Measurements from ENCODE around the gene CCR9.
"Not testable (repeated sequence)": the region's sequence is repeated elsewhere in the genome, so short reads cannot be mapped to it uniquely, and the experiment has no call there.

CCR9 gene, protein sequence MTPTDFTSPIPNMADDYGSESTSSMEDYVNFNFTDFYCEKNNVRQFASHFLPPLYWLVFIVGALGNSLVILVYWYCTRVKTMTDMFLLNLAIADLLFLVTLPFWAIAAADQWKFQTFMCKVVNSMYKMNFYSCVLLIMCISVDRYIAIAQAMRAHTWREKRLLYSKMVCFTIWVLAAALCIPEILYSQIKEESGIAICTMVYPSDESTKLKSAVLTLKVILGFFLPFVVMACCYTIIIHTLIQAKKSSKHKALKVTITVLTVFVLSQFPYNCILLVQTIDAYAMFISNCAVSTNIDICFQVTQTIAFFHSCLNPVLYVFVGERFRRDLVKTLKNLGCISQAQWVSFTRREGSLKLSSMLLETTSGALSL

DNA sequence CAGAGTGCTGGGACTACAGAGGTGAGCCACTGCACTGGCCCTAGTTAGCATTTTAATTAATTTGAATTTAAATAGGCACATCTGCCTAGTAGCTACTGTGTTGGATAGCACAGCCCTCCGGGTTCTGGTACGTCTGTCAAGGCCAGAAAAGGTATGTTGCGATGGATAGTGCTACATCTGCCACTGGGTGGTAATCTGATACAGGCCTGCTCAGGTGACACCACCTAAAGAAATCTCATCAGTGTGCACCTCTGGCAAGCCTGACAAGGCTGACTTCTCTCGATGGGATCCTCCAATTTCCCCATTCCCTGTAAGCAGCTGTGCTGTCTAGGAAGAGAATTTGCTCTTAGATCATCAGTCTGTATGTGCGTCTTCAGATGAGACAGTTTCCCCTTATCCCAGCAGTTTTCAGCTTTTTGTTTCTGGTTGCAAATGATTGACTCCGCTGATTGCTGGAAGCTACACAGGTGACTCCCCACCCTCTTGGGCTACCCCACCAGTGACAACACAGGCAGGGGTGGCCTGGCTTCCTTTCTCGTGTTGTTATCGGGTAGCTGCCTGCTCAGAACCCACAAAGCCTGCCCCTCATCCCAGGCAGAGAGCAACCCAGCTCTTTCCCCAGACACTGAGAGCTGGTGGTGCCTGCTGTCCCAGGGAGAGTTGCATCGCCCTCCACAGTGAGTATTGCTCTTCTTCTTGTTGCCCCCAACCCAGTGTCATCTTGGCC lies at the start of gene CCR9:
TSS of gene CCR9 (plus strand) at position 565 of the 727 bp plus-strand sequence. CDS start 8,391 bp downstream, outside the sequence.
- no peak for DNase-seq

DNA sequence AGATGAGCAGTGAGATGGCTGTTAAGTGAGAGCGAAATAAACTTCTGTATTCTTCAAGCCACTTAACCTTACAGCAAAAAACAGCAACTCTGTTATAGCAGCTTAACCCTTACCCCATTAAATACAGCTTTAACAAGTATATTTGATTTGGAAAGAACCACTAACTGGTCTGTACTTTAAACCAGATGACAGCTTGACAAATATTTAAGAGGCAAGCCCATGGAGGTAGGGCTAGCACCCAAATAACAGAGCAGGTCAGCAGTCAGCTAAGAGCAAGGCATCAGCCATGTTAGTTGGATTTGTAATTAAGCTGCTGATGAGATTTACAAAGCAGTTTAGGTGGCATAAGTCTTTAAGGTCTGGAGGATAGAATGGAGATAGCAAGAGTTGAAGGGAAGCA lies 47.9 kb upstream of the CCR9 start:
- no peak for DNase-seq

DNA sequence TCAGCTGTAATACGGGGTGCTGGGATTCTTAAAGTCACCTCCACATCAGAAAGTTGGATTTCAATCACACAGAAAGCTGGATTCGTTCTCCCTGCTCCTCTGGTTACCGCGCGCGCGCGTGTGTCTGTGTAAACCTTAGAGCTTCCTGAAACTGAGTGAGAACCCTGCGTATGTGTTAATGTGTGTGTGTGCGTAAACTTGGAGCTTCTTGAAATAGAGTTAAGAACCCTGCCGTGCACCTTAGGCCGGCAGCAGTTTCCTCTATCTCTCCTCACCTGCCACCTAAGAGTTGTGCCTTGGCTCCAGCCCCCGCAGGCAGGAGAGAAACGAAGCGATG lies 45.0 kb upstream of the CCR9 start:
- peak; percentile 16 for DNase-seq

DNA sequence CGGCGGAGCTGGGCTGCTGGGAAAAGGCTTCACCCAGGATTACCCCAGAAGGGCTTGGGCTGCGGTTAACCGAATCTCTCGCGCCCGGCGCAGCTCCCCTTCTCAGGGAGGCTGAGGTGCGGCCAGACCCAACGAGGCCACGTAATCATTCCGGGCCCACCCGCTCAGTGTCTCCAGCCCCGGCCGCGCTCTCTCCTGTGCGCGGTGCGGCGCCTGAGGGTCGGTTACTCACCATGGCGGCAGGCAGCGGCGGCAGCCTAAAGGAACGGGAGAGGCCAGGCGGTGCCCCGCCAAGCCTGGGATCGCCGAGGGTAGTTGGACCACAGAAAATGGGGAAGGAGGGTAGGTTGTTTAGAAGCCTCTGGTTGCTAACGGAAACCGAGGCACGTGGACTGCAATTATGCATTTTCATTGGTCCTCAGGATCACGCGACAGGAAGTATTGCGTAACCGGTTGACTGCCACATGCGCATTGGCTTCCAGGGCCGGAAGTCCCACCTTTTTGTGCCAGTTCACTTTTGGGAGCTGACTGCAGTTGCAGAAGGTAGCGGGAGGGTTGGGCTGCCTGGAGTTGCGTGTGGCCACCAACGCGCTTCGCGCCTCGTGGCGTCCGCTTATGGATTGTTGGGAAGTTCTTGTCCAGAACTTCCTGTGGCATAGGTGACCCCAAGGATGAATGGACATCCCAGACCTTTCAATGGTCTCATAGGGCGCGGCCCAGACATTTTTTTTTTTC lies 44.4 kb upstream of the CCR9 start, which contains the start of gene LZTFL1:
TSS of gene LZTFL1 (minus strand) at position 363 of the 735 bp plus-strand sequence. CDS start at position 235, 128 bp downstream.
- DNase-seq, result peak; percentile 97

DNA sequence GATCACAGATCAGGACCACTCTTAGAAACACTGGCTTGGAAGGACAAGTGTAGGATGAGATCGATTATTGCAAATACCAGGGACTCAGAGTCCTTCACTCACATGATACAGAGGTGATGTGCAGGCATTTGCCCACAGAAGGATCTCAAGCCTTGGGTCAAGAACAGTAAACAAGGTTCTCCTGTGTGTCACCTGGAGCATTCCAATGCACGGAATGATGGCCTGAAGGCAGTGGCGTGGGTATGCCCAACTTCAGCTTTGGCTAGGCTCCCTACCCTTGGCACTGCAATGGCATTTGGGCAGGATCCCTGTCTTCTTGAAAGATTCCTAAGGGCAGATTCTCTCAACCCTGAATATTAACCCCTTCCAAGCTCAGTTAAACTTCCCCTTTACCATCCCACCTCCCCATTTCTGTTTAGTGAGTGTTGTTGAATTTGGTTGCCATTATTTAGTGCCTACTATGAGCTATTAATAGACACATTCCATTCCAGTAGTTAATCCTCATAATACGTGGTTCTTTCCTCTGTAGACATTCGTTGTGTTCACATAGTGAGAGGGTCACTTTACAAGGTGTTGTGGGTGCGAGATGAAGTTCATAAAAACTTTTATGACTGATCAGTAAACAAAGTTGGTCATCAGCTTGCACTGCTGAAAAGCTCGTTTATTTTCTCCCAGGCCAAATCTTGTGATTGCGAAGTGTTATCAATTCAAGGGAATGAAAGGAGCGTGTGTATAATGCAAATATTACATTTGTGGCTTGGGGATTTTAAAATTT lies 43.3 kb upstream of the CCR9 start:
- no peak for DNase-seq

DNA sequence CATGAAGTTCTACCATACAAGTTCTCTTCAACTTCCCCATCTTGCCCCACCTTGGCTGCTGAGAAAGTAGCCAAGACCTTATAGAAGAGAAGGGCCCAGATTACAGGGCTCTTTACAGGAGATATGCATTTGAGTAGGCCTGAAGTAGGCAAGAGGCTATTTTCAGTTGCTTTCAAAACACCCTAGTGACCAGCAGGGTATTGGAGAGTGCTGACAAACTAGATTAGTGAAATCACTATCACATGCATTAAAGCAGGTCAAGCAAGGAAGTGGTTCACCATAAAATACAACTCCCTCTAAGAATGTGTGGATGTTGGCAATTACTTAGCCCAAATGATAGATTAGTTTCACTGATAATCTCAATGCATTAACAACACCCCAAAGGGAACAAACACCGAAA lies 41.7 kb upstream of the CCR9 start:
- no peak for DNase-seq

DNA sequence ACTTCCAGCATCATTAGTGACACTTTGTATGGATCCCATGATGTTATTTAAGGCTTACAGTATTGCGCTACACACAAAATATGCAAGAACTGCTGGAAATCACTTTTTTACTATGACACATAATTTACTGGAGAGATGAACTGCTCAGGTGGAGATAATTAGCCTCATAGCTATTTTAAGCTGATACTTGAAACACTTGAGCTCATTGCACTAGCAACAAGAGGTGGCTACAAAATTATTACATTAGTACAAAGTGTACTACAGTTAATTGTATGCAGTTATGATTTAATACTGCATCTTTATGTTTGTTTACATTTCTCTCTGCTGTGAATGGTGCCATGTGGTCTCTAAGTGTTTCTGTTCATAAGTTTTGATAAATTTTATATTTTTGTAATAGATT lies 38.0 kb upstream of the CCR9 start:
- DNase-seq, result no peak

DNA sequence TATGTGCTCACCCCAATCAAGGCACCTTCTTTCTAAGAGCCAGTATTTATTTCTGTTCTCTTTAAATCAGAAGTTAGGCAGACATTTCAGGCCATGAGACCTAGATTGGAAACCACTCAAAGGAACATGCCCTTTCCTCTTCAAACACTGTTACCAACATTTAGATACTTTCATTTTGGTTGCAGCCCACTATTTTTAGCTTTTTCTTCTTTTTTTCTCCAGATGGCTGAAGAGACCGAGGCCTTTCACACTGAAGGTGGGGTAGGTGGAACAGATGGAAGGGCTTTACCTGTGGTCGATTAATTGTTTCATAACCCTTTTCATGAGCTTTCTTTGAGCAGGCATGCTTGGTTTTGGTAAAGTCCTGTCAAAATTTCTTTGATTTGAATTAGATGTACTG lies 33.5 kb upstream of the CCR9 start:
- DNase-seq, result no peak

DNA sequence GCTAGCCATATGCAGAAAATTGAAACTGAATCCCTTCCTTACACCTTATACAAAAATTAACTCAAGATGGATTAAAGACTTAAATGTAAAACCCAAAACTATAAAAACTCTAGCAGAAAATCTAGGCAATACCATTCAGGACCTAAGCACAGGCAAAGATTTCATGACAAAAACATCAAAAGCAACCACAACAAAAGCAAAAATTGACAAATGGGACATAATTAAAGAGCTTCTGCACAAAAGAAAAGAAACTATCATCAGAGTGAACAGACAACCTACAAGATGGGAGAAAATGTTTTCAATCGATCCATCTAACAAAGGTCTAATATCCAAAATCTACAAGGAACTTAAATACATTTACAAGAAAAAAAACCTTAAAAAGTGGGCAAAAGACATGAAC lies 30.0 kb upstream of the CCR9 start:
- not testable (repeated sequence) for DNase-seq

DNA sequence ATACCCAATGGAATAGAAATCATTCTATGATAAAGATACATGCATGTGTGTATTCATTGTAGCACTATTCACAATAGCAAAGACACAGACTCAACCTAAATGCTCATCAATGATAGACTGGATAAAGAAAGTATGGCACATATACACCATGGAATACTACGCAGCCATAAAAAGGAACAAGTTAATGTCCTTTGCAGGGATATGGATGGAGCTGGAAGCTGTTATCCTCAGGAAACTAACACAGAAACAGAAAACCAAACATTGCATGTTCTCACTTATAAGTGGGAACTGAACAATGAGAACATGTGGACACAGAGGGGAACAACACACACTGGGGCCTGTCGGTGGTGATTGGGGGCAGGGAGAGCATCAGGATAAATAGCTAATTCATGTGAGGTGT lies 29.3 kb upstream of the CCR9 start:
- DNase-seq, result not testable (repeated sequence)

DNA sequence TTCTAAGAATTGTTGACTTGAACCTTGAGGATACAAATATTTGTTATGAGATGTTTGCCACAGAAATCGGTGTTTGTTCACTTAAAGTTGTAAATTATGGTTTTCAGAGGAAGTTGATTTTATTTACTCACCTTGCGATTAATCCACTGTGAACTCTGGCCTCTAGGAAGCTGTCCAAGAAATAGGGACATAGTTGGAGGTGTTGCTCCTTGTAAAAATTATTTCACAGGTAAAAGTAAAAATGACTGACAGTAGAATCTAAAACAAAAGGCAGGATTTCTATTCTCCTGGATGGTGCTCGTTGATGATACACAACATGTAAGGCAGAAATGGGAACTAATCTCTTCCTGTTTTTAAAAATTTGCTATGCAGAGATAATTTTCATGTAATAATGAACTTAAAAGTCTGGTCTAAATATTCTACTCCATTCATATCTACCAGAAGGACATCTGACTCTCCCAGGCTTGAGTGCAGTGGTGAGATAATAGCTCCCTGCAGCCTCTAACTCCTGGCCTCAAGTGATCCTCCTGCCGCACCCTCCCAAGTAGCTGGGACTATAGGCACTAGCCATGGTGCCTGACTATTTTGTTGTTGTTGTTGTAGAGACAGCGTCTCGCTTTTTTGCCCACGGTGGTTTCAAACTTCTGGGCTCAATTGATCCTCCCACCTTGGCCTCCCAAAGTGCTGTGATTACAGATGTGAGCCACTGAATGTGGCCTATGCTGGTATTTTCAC lies 27.4 kb upstream of the CCR9 start:
- no peak for DNase-seq

DNA sequence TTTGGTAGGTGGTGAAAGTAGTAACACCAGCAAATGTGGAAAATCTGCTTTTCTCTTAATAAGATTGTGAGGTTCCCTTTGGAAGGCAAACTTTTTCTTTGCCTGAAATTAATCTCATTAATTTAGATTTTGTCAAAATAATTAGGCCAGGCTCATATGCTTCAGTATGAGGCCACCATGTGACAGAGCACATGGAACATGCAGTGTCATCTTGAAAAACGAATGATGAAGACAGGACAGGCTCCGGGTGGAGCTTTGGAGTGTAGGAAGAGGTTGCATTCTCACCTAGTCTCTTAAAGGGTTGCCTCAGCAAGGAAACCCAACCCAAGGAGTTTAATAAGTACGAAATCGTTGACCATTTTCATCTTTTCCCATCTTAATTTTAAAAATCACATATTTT lies 25.9 kb upstream of the CCR9 start:
- DNase-seq, result no peak

DNA sequence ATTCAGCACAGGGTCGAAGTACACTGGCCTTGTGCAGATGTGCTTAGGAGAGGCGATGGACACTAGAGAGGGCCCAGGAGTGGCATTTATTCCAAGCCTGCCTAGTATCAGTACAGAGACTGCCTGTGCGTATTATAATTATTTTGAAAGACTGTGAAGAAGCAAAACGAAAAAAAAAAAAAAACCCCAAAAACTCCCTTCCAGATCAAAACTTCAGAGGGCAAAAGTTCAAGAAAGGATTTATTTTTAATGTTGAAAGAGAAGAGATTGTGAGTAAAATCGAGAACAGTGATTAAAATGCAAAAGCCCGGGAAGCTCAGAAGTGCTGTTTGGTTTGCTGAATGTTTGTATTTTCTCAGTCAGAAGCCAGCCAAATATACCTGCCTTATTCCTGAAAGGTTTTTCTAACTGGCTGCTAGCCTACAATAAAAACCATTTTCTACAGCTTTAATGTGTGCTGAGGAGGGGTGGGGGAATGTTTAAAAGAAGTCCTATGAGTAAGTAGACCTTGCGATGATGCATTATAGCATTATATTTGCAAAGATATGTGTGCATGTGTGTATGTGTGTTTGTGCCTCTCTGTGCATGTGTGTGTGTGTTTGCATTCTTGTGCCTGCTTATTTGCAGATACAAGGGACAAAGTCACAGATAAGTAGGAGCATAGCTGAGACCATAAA lies 25.2 kb upstream of the CCR9 start:
- DNase-seq, result no peak

DNA sequence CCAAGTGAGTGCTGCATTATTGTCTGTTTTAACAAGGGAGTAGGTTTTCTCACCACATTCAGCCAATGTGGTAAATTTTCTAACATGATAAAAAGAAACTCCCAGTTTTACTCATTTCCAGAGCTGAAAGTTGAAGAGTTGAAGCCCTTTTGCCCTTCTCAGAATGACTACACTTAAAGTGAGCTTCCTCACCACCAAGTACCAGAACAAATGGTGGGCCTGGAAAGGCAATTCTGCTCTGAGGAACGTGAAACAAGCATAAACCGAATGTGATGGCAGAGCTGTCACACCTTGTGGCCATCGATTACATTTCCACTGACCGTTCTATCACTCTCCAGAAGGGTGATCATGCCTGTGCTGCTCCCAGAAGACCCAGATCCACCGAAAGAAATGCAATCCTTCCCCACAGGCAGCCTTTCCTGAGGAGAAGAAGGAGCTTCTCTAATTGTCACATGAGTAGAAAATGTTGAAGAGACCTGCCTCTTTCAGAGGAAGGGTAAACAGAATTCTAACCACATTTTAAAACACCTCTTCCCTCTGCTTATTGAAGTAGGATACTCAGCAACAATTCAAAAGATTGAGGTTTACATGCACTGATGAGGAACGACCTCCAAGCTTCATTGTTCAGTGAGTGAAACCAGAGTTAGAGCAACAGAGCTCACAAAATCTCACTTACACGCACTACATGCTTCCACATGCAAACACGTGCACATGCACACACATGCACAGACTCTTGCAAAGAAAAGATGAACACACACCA lies 21.4 kb upstream of the CCR9 start:
- DNase-seq, result no peak

DNA sequence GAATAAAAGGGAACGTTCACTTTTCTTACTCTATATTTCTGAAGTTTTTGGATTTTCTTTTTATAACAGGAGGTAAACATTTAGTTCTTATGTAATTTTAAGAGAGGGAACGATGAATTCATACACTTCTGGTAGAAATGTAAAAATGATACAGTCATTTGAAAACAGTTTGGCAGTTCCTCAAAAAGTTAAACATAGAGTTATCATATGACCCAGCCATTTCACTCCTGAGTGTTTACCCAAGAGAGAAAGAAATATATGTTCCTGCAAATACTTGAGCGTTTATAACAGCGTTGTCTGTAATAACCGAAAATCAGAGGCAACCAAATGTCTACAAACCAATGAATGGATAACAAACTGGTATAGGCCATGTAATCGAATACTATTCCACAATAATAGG lies 20.8 kb upstream of the CCR9 start:
- no peak for DNase-seq

DNA sequence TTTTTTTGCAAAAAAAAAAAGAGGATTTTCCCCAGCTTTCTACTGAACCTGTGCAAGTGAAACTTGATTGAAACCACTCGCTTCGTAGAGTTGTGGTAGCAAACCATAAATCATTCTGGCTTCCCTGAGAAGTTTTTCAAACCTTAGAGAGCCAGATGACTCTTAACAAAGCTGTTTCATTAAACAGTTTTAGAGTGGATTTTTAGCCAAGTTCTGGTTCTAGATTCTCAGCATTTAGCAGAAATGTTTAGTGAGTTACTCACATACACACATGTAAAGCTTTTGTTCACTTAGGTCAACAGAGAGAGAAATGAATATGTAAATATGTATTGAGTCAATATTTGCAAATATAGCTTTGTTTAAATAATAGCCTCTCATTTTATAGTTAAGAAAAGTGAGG lies 18.1 kb upstream of the CCR9 start:
- no peak for DNase-seq

DNA sequence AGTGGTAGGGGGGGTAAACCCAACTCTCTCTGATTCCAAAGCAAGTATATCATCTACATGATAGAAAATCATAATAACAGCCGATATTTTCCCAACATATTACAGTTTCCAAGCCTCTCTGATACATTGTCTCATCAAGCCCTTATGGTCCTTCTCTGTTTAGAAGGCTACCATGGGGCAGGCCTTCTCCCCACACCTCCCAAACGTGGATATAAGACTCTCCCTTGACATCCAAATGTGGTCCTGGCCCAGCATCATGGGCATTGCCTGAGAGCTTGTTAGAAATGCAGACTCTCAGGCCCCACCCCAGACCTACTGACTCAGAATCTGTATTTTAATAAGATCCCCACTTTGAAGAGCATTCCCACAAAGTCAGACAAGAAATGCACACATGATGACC lies 17.7 kb upstream of the CCR9 start:
- no peak for DNase-seq

DNA sequence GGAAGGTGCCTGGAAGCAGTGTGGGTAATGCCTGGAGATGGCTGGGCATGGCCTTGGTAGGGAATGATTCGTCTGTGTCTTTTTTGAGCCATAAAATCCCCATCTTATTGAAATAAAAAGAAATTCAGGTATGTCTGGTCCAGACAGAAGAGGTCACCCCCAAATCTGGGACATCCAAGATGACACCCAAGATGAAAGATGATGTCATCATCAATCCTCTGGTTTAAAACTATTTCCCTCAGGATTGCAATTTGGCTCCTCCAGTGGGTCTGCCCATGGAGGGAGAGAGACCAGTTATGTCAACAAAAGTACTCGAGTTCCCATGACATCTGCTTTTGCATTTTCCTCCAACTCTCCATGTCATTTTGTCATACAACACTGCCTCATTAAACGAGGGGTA lies 16.7 kb upstream of the CCR9 start:
- DNase-seq, result no peak

DNA sequence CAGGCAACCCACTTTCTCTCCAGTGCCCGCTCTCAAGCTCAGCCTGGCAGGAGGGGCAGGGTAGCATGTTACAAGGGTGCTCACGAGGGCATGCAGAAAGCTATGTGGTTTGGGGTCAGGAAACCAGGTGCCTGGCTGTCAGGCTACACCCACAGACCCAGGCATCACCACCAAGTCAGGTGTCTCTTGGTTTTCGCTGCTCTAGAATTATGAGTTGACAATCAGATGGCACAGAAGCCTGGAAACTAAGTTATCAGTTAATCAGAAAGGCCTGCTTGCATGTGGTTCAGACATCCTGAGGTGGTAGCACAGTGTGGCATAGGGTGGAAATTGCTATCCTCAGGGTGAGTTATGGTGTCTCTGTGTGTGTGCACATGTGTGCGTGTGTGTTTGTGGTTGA lies 16.2 kb upstream of the CCR9 start:
- DNase-seq, result no peak

DNA sequence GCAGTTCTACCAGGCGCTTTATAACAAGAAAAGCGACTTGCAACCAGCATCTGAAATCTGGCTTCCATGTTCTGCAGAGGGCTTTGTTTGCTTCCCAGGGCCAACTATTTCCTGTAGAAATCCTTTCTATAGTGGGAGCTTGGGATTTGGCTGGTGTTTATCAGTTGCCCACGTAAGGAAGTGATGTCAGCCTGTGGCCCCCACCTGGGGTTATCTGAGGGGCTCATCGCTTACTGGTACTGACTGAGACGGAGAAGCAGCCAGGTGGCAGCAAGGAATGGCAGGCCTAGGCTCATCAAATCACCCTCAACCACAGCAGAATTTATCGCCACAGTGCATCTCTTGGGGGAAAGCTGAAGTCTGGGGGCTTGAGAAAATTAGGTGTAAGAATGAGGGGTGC lies 14.6 kb upstream of the CCR9 start:
- DNase-seq, result no peak

DNA sequence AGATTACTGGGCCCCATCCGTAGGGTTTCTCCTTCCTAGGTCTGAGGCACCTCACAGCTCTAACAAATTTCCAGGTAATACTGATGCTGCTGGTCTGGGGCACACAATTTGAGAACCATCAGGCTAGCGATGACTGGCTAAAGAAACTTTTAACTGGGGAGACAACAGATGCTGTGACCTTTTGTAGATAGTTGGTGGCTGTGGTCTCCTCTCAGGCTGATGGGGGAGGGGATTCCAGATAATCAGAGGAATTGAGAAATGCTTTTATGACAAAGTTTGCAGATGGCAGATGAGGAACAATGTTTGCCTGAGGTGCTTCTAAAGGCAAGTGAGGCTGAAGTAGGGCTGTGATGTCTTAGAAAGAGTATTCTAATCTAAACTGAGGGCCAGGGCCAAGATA lies 13.8 kb upstream of the CCR9 start:
- no peak for DNase-seq

All from EL (cell line).